Activated CD4-positive, alpha-beta memory T cell treated with anti-CD3 and anti-CD28 coated beads for 36 hours (primary cell): ENCODE measurements around the gene SLC17A2. TPM values are rescaled to one million over a fixed set of nuclear protein-coding genes. Genes with fewer than 3 reads are reported as not detected.
"Not testable (repeated sequence)": the region's sequence is repeated elsewhere in the genome, so short reads cannot be mapped to it uniquely, and the experiment has no call there.

ENCODE experiments used
- CTCF ChIA-PET: fragments of 350-600 bp; sonication (Branson Sonifier 250); formaldehyde crosslinking; loops from one replicate; lab custom pipeline; 2021; ENCODE audit warnings: antibody characterized with exemption, inconsistent platforms; lab: Charles Lee
- POLR2A ChIA-PET: fragments of 350-600 bp; sonication (Branson Sonifier 250); formaldehyde crosslinking; loops from one replicate; lab custom pipeline; 2021; ENCODE audit warnings: antibody characterized with exemption; lab: Charles Lee
- DNase-seq: peaks from one replicate; pipeline ENCODE4 v3.0.0-alpha.2; 2020
- H3K27ac Mint-ChIP-seq: one replicate; pipeline ENCODE4 v1.8.0; 2021; ENCODE audit warnings: mixed read lengths
- H3K27me3 Mint-ChIP-seq: one replicate; pipeline ENCODE4 v1.8.0; 2021; ENCODE audit warnings: mixed read lengths
- H3K36me3 Mint-ChIP-seq: one replicate; pipeline ENCODE4 v1.8.0; 2021; ENCODE audit warnings: mixed read lengths
- H3K4me1 Mint-ChIP-seq: one replicate; pipeline ENCODE4 v1.8.0; 2021; ENCODE audit warnings: low read depth, mixed read lengths
- H3K4me3 Mint-ChIP-seq: one replicate; pipeline ENCODE4 v1.8.0; 2021; ENCODE audit warnings: mild to moderate bottlenecking, mixed read lengths
- H3K9me3 Mint-ChIP-seq: one replicate; pipeline ENCODE4 v1.8.0; 2021; ENCODE audit warnings: mixed read lengths
- intact Hi-C: fragments of 100-400 bp; cut with micrococcal nuclease; formaldehyde crosslinking; loops from one replicate; pipeline ENCODE4 v1.15.1; 2023
- total RNA-seq, 2 experiments: library from RNA; stranded (reverse); gene quantifications; one replicate each; pipeline ENCODE4 v1.2.3, GENCODE V29; 2021

Gene SLC17A2
- total RNA-seq, 2 experiments from 2014 or later = not detected

GRCh38 chr6:25934735-25935313 lies 4.3 kb upstream of the SLC17A2 start:
- Mint-ChIP-seq H3K27me3 (peaks cover 13% of the 10 kb centered on the region), H3K36me3 (no peaks in the 10 kb centered on the region), H3K9me3 (no peaks in the 10 kb centered on the region), H3K4me3 (no peak overlapping the region), H3K4me1 (peaks cover 3% of the 10 kb centered on the region), H3K27ac (no peak overlapping the region)
- ChIA-PET CTCF (no interaction called here), POLR2A (no interaction called here)
- intact Hi-C loops = no loop called here
- no peak for DNase-seq

- CTCF ChIA-PET = interaction anchor here (1.5 kb wide), 1 partner anchor 70 kb away, joined by 4 read pairs; no protein-coding TSS in a partner anchor
- peaks cover 3% of the 10 kb centered on the region for H3K4me1 Mint-ChIP-seq
- H3K4me3 Mint-ChIP-seq = no peak overlapping the region
- H3K9me3 Mint-ChIP-seq = no peaks in the 10 kb centered on the region
- POLR2A ChIA-PET = no interaction called here
- H3K27me3 Mint-ChIP-seq = peaks cover 12% of the 10 kb centered on the region
- H3K27ac Mint-ChIP-seq = no peak overlapping the region
- intact Hi-C loops = no loop called here
- no peaks in the 10 kb centered on the region for H3K36me3 Mint-ChIP-seq
- DNase-seq = peak; percentile 38
Observed at GRCh38 chr6:25934156-25934555, 3.7 kb upstream of the SLC17A2 start.

- POLR2A ChIA-PET = no interaction called here
- intact Hi-C loops = no loop called here
- no peak overlapping the region for H3K27ac Mint-ChIP-seq
Observed at GRCh38 chr6:25931411-25931709, 869 bp upstream of the SLC17A2 start.

GRCh38 chr6:25929785-25930184 lies 706 bp downstream of the SLC17A2 start:
- POLR2A ChIA-PET, H3K27ac Mint-ChIP-seq, H3K27me3 Mint-ChIP-seq, H3K4me3 Mint-ChIP-seq, H3K4me1 Mint-ChIP-seq, intact Hi-C loops, CTCF ChIA-PET, H3K9me3 Mint-ChIP-seq, DNase-seq, H3K36me3 Mint-ChIP-seq: not testable (repeated sequence)

More at GRCh38 chr6:25931411-25931709, 869 bp upstream of the SLC17A2 start:
- Mint-ChIP-seq H3K4me1 (peaks cover 10% of the 10 kb centered on the region), H3K9me3 (no peaks in the 10 kb centered on the region), H3K4me3 (no peak overlapping the region), H3K27me3 (peaks cover 8% of the 10 kb centered on the region), H3K36me3 (no peaks in the 10 kb centered on the region)
- no peak for DNase-seq
- CTCF ChIA-PET = interaction anchor here (1.0 kb wide), 1 partner anchor 61 kb away, joined by 3 read pairs; no protein-coding TSS in a partner anchor

- no peak for DNase-seq
- Mint-ChIP-seq H3K27me3 (peaks cover 3% of the 10 kb centered on the region), H3K27ac (no peak overlapping the region), H3K4me1 (peaks cover 7% of the 10 kb centered on the region), H3K4me3 (no peak overlapping the region), H3K36me3 (no peaks in the 10 kb centered on the region), H3K9me3 (no peaks in the 10 kb centered on the region)
- ChIA-PET CTCF (interaction anchor here (1.3 to 1.4 kb wide), 2 partner anchors 140 to 209 kb away, joined by 3 read pairs; no protein-coding TSS in a partner anchor), POLR2A (no interaction called here)
- intact Hi-C loops = no loop called here
Observed at GRCh38 chr6:25928562-25929324, 1.7 kb downstream of the SLC17A2 start.

GRCh38 chr6:25927756-25928216 lies 2.7 kb downstream of the SLC17A2 start:
- POLR2A ChIA-PET = no interaction called here
- Mint-ChIP-seq H3K27ac (no peak overlapping the region), H3K36me3 (no peaks in the 10 kb centered on the region), H3K27me3 (peaks cover 3% of the 10 kb centered on the region), H3K9me3 (no peaks in the 10 kb centered on the region), H3K4me3 (no peak overlapping the region), H3K4me1 (peaks cover 7% of the 10 kb centered on the region)
- no peak for DNase-seq
- CTCF ChIA-PET = interaction anchor here (0.8 to 1.4 kb wide), 4 partner anchors 65 to 208 kb away, joined by 3 read pairs; a partner anchor contains a TSS
- intact Hi-C loops = no loop called here

- H3K27ac Mint-ChIP-seq = no peak overlapping the region
- no peak overlapping the region for H3K4me3 Mint-ChIP-seq
- ChIA-PET POLR2A (no interaction called here), CTCF (interaction anchor here (0.8 to 1.6 kb wide), 5 partner anchors 66 to 207 kb away, joined by 3 to 6 read pairs (median 3); a partner anchor contains a TSS)
- peaks cover 7% of the 10 kb centered on the region for H3K4me1 Mint-ChIP-seq
- H3K9me3 Mint-ChIP-seq = no peaks in the 10 kb centered on the region
- intact Hi-C loops = no loop called here
- H3K27me3 Mint-ChIP-seq = peaks cover 3% of the 10 kb centered on the region
- DNase-seq = no peak
- no peaks in the 10 kb centered on the region for H3K36me3 Mint-ChIP-seq
Observed at GRCh38 chr6:25927178-25927577, 3.3 kb downstream of the SLC17A2 start.

GRCh38 chr6:25925876-25926275 lies 4.6 kb downstream of the SLC17A2 start:
- Mint-ChIP-seq H3K27ac (no peak overlapping the region), H3K36me3 (no peaks in the 10 kb centered on the region), H3K4me1 (peaks cover 8% of the 10 kb centered on the region), H3K27me3 (peaks cover 2% of the 10 kb centered on the region), H3K4me3 (no peak overlapping the region), H3K9me3 (no peaks in the 10 kb centered on the region)
- ChIA-PET POLR2A (no interaction called here), CTCF (interaction anchor here (0.8 to 1.6 kb wide), 5 partner anchors 44 to 208 kb away, joined by 3 to 7 read pairs (median 3); no protein-coding TSS in a partner anchor)
- intact Hi-C loops = no loop called here
- DNase-seq = no peak

- DNase-seq = no peak
- intact Hi-C loops = no loop called here
- Mint-ChIP-seq H3K4me3 (no peak overlapping the region), H3K4me1 (peaks cover 22% of the 10 kb centered on the region), H3K36me3 (peaks cover 3% of the 10 kb centered on the region), H3K9me3 (peaks cover 3% of the 10 kb centered on the region), H3K27me3 (no peaks in the 10 kb centered on the region), H3K27ac (no peak overlapping the region)
- ChIA-PET POLR2A (no interaction called here), CTCF (no interaction called here)
Observed at GRCh38 chr6:25922301-25922700, 8.2 kb downstream of the SLC17A2 start.

- Mint-ChIP-seq H3K9me3 (peaks cover 3% of the 10 kb centered on the region), H3K4me3 (no peak overlapping the region), H3K27ac (no peak overlapping the region), H3K4me1 (peaks cover 19% of the 10 kb centered on the region), H3K27me3 (no peaks in the 10 kb centered on the region), H3K36me3 (peaks cover 3% of the 10 kb centered on the region)
- intact Hi-C loops = loop anchor here (2.0 kb wide), 1 partner anchor 23 kb away; no protein-coding TSS in a partner anchor
- DNase-seq = no peak
- ChIA-PET POLR2A (no interaction called here), CTCF (no interaction called here)
Observed at GRCh38 chr6:25921525-25922203, 8.8 kb downstream of the SLC17A2 start.

GRCh38 chr6:25919657-25920056 lies 10.8 kb downstream of the SLC17A2 start:
- ChIA-PET CTCF (interaction anchor here (1.0 kb wide), 1 partner anchor 30 kb away, joined by 3 read pairs; no protein-coding TSS in a partner anchor), POLR2A (no interaction called here)
- H3K27me3 Mint-ChIP-seq = no peaks in the 10 kb centered on the region
- intact Hi-C loops = loop anchor here (2.0 kb wide), 1 partner anchor 25 kb away; no protein-coding TSS in a partner anchor
- H3K4me3 Mint-ChIP-seq = no peak overlapping the region
- peaks cover 3% of the 10 kb centered on the region for H3K9me3 Mint-ChIP-seq
- no peak overlapping the region for H3K27ac Mint-ChIP-seq
- peaks cover 3% of the 10 kb centered on the region for H3K36me3 Mint-ChIP-seq
- H3K4me1 Mint-ChIP-seq = peaks cover 26% of the 10 kb centered on the region
- no peak for DNase-seq
